Activated naive CD4-positive, alpha-beta T cell treated with Interleukin-2 at 50 U/mL for 16 hours (primary cell): ENCODE data around the gene PRKN.

Experiments used
- DNase-seq: peaks from one replicate; pipeline ENCODE4 v3.0.0-alpha.2; 2020

The PRKN gene

GRCh38 chr6:162017536-162017935, 710.0 kb downstream of the PRKN start:
- DNase-seq: no peak

- no peak for DNase-seq
Measured at GRCh38 chr6:162014069-162014811, 713.3 kb downstream of the PRKN start.

- no peak for DNase-seq
Measured at GRCh38 chr6:162005372-162005771, 722.2 kb downstream of the PRKN start.

GRCh38 chr6:161996783-161997182, 730.8 kb downstream of the PRKN start:
- no peak for DNase-seq

GRCh38 chr6:161985876-161986423, 741.6 kb downstream of the PRKN start:
- no peak for DNase-seq

GRCh38 chr6:161984713-161985112, 742.9 kb downstream of the PRKN start:
- no peak for DNase-seq

- no peak for DNase-seq
Measured at GRCh38 chr6:161976553-161976952, 751.0 kb downstream of the PRKN start.

GRCh38 chr6:161973064-161973463, 754.5 kb downstream of the PRKN start:
- no peak for DNase-seq

GRCh38 chr6:161971043-161971442, 756.5 kb downstream of the PRKN start:
- no peak for DNase-seq

GRCh38 chr6:161963634-161964234, 763.8 kb downstream of the PRKN start:
- no peak for DNase-seq

GRCh38 chr6:161963181-161963580, 764.4 kb downstream of the PRKN start:
- DNase-seq: no peak

GRCh38 chr6:161961796-161962195, 765.8 kb downstream of the PRKN start:
- DNase-seq: no peak

GRCh38 chr6:161961046-161961445, 766.5 kb downstream of the PRKN start:
- no peak for DNase-seq

GRCh38 chr6:161959072-161959471, 768.5 kb downstream of the PRKN start:
- no peak for DNase-seq

- no peak for DNase-seq
Measured at GRCh38 chr6:161956082-161956481, 771.5 kb downstream of the PRKN start.

- DNase-seq: no peak
Measured at GRCh38 chr6:161954699-161955276, 772.8 kb downstream of the PRKN start.

- DNase-seq: no peak
Measured at GRCh38 chr6:161954077-161954476, 773.5 kb downstream of the PRKN start.

GRCh38 chr6:161951126-161951525, 776.4 kb downstream of the PRKN start:
- no peak for DNase-seq

GRCh38 chr6:161949531-161949930, 778.0 kb downstream of the PRKN start:
- DNase-seq: no peak

GRCh38 chr6:161948462-161948861, 779.1 kb downstream of the PRKN start:
- no peak for DNase-seq

- DNase-seq: no peak
Measured at GRCh38 chr6:161947371-161947770, 780.2 kb downstream of the PRKN start.

- DNase-seq: no peak
Measured at GRCh38 chr6:161946461-161946860, 781.1 kb downstream of the PRKN start.

GRCh38 chr6:161943561-161943960, 784.0 kb downstream of the PRKN start:
- DNase-seq: no peak

- DNase-seq: no peak
Measured at GRCh38 chr6:161941565-161941964, 786.0 kb downstream of the PRKN start.
